GM12872 (cell line): ENCODE measurements around the gene GAREM2.

ENCODE experiments used
- TF ChIP-seq, protein P1 (sequence below): IDR thresholded peaks from 3 replicates; pipeline ENCODE4 v1.5.1; 2011; ENCODE audit warnings: low read depth, mild to moderate bottlenecking, low read length, moderate library complexity; ENCODE audit not compliant: insufficient read depth

Gene GAREM2

DNA sequence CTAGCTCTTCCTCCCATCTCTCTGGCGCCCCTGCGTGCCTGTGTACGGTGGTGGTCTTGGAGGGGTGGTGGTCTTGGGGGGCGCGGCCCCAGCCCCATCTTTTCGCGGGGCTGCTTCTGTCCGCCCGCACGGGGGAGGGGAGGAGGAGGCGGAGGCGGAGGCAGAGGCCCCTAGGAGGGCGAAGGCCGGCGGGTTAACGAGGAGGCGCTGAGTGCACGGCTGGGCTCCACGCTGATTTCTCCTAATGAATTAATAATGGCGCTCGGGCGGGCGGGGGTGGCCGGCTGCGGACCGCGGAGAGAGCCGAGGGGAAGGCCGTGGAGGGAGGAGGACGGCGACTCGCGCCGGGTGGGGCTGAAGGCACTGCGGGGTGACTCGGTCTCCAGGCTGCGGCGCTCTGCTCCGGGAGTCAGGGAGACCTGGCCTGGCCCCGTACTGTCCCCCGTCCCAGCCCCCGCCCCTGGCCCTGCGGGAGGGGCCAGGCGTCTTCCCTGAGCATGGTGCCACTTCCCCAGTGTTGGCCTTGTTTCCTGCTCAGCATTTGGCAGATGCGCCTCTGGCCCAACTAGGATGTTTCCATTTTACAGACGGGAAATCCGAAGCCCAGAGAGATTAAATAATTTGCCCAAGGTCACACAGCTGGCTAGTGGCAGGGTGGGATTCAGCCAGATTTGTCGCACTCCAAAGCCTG lies 6.0 kb downstream of the GAREM2 start:
- TF ChIP-seq, protein P1, sequence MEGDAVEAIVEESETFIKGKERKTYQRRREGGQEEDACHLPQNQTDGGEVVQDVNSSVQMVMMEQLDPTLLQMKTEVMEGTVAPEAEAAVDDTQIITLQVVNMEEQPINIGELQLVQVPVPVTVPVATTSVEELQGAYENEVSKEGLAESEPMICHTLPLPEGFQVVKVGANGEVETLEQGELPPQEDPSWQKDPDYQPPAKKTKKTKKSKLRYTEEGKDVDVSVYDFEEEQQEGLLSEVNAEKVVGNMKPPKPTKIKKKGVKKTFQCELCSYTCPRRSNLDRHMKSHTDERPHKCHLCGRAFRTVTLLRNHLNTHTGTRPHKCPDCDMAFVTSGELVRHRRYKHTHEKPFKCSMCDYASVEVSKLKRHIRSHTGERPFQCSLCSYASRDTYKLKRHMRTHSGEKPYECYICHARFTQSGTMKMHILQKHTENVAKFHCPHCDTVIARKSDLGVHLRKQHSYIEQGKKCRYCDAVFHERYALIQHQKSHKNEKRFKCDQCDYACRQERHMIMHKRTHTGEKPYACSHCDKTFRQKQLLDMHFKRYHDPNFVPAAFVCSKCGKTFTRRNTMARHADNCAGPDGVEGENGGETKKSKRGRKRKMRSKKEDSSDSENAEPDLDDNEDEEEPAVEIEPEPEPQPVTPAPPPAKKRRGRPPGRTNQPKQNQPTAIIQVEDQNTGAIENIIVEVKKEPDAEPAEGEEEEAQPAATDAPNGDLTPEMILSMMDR = 0 out of 3 replicates have a peak, but pooled peaks have one; percentile 3

DNA sequence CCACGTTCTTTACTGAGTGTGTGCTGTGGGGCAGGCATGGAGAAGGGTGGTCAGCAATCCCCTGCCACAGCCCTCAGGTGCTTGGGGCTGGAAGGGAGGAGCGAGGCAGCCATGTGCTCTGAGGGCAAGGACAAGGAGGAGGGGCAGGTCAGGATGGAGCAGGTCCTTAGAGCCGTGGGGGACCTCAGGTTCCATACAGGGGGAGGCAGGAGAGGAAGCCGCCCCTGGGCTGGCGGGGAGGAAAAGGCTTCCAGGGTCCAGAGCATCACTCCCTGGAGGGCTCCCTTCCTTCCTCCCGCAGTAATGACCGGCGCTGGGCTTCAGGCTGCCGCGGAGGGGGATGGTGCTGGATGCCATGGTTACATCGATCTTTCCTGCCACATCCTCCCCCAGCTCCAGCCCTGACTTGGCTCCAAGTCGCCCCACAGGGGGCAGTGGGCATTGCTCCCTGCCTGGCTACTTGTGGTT lies 6.6 kb downstream of the GAREM2 start:
- TF ChIP-seq, protein P1 = no peak

DNA sequence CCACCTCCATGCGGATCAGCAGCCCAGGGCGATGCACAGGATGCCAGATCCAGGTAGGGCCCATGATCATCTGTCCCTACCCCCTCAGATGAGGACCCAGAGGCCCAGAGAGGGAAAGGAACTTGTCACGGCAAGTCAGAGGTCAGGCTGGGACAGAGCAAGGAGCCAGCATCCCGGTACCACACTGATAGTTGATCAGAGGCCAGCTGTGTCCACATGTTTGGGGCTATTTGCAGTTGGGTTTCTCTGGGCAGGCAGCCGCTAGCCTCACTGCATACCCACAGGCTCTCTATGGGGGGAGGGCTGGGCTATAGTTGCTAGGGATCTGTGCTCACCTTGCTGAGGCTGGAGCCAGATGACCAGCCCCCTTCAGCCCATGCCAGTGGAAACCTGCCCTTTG lies 9.6 kb downstream of the GAREM2 start:
- TF ChIP-seq, protein P1 = no peak

DNA sequence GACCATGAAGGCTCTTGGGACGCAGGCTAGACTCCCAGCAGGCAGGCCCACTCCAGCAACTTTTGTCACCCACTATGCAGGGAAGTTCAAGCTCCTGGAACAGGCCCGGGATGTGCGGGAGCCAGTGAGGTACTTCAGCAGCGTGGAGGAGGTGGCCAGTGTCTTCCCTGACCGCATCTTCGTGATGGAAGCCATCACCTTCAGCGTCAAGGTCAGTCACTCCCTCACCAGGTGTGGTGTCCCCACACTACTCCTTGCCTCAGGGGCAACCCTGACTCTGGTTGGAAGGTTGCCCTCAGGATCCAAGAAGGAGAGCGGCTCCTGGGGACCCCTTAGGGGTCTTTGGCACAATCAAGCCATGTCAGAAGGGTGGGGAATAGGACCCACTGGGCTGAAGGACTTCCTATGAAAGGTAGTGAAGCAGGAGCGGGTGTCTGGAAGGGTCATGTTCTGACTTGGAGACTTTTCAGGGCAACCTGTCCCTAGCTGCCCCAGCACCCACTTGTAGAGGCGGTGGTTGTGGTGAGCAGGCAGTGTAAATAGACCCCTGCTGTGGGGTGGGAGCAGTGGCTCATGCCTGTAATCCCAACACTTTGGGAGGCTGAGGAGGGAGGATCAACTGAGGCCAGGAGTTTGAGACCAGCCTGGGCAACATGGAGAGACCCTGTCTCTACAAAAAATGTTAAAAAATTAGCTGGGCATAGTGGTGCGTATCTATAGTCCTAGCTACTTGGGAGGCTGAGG lies 10.2 kb downstream of the GAREM2 start:
- TF ChIP-seq, protein P1 = no peak

DNA sequence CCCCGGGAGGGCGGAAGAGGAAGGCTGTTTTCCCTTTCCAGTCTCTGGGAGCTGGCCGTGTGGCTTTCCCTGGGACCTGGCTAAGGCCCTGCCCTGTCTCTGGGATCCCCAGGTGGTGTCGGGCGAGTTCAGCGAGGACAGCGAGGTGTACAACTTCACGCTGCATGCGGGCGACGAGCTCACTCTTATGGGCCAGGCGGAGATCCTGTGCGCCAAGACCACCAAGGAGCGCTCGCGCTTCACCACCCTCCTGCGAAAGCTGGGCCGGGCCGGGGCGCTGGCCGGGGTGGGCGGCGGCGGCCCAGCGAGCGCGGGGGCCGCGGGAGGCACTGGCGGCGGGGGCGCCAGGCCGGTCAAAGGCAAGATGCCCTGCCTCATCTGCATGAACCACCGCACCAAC lies 11.2 kb downstream of the GAREM2 start:
- TF ChIP-seq, protein P1 = no peak

DNA sequence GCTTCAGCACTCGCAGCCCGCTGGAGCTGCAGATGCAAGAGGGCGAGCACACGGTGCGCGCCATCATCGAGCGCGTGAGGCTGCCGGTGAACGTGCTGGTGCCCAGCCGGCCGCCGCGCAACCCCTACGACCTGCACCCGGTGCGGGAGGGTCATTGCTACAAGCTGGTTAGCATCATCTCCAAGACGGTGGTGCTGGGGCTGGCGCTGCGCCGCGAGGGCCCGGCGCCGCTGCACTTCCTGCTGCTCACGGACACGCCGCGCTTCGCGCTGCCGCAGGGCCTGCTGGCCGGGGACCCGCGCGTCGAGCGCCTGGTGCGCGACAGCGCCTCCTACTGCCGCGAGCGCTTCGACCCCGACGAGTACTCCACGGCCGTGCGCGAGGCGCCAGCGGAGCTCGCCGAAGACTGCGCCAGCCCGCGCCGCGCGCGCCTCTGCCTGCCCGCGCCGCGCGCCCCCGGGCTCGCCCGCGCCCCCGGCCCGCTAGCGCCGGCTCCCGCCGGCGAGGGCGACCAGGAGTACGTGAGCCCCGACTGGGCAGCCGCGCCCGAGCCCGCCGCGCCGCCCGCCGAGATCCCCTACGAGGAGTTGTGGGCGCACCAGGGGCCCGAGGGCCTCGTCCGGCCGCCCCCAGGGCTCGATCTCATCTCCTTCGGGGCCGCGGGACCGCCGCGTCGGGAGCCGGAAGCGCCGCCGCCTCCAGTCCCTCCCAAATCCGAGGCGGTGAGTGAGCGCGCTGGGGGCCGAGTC lies 11.8 kb downstream of the GAREM2 start:
- TF ChIP-seq, protein P1 = peak; percentile 77

DNA sequence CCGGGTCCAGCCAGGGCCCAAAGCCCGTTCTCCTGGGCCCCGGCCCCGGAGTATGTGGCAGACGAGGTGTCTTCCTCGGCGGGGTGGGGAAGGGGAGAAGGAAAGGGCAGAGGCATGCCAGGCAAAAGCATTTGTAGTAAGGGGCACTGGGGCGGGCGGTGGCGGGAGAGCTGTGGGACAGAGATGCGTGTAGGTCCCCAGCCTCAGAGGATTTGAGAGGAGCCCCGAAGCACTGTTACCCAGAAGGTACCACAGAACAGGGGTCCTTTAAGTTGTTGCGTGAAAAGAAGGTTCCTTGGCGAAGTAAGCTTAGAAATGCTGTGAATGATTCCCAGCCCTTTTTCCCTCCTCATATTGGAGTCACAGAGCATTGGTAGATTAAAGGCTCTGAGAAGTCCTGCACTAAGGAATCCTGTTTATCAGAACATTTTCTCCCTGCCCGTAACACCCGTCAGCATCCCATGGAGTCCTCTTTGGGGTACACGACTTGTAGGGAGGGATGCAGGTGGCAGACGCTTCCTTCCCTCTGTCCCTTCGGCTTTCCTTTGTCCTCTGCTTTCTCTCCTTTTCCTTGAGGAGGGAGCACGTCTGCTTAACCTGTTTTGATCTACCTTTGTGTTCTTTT lies 12.5 kb downstream of the GAREM2 start:
- TF ChIP-seq, protein P1 = no peak
